SKM-1 (cell line): ENCODE measurements around the gene PPRC1.

Experiments
- DNase-seq: peaks from one replicate; lab custom pipeline; 2025; ENCODE audit not compliant: unreplicated experiment; lab: John Stamatoyannopoulos, UW

The PPRC1 gene, protein sequence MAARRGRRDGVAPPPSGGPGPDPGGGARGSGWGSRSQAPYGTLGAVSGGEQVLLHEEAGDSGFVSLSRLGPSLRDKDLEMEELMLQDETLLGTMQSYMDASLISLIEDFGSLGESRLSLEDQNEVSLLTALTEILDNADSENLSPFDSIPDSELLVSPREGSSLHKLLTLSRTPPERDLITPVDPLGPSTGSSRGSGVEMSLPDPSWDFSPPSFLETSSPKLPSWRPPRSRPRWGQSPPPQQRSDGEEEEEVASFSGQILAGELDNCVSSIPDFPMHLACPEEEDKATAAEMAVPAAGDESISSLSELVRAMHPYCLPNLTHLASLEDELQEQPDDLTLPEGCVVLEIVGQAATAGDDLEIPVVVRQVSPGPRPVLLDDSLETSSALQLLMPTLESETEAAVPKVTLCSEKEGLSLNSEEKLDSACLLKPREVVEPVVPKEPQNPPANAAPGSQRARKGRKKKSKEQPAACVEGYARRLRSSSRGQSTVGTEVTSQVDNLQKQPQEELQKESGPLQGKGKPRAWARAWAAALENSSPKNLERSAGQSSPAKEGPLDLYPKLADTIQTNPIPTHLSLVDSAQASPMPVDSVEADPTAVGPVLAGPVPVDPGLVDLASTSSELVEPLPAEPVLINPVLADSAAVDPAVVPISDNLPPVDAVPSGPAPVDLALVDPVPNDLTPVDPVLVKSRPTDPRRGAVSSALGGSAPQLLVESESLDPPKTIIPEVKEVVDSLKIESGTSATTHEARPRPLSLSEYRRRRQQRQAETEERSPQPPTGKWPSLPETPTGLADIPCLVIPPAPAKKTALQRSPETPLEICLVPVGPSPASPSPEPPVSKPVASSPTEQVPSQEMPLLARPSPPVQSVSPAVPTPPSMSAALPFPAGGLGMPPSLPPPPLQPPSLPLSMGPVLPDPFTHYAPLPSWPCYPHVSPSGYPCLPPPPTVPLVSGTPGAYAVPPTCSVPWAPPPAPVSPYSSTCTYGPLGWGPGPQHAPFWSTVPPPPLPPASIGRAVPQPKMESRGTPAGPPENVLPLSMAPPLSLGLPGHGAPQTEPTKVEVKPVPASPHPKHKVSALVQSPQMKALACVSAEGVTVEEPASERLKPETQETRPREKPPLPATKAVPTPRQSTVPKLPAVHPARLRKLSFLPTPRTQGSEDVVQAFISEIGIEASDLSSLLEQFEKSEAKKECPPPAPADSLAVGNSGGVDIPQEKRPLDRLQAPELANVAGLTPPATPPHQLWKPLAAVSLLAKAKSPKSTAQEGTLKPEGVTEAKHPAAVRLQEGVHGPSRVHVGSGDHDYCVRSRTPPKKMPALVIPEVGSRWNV (N-terminal part only)

DNA sequence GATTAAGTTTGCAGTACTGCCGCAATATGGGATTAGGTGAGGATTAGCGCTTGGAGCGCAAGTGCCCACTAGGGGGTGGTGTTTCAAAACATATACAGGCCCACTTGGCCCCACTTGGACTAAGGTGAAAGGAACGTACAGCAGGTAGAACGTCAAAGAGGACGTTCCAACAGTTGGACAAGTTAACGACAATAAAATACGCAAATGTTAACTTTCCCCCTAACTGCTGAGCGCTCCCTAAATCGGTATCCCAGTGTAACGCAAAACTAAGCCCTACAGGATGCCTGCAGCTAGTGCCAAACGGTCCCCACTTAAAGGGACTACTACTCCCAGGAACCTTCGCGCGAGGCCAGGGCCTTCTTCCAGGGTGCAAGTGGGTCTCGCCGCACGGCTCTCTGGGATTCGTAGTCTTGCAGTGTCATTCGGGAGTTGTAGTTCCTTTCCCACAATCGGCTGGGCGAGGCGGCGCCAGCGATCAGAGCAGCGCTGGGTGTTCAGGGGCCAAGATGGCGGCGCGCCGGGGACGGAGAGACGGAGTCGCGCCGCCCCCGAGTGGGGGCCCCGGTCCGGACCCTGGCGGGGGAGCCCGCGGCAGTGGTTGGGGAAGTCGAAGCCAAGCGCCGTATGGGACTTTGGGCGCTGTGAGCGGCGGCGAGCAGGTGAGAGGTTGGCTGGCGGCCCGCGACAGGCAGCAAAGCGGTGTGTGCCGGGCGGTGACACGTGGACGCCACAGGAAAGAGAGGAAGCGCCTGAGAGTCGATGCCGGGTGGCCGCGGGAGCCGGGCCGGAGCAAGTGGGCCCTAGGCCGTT is at the start of gene PPRC1:
PPRC1 (plus strand) TSS at position 478 of the 810 bp plus-strand sequence; CDS start at position 507, 29 bp downstream.
- peak; percentile 98 for DNase-seq

DNA sequence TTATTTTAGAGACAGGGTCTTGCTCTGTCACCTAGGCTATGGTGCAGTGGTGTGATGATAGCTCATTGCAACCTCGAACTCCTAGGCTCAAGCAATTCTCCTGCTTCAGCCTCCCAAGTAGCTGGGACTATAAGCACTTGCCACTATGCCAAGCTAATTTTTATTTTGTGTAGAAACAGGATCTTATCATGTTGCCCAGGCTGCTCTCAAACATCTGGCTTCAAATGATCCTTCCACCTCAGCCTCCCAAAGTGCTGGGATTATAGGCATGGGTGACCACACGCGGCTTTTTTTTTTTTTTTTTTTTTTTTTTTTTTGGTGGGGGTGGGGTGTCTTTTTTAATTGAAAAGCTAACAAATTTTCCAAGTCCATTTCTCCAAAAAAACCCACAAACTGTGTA is 49.3 kb upstream of the PPRC1 start:
- DNase-seq: no peak

DNA sequence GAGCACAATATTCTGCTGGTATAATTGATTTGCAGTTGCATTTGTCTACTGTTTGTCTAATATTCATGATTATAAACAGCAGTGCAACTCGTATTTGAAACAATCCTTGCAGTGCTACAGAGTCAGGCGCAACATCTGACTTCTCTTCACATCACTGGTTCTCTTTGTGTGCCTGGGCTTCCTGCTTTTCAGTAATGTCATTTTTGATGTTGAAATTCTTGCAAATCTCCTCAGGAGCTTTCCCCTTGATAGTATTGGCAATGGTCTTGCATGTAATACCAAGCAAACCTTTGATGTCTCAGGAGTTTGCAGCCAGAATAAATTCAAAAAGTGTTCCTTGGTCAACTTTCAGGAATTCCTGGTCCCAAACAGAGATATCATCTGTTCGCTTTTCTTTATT is 47.5 kb upstream of the PPRC1 start:
- DNase-seq: peak; percentile 23

DNA sequence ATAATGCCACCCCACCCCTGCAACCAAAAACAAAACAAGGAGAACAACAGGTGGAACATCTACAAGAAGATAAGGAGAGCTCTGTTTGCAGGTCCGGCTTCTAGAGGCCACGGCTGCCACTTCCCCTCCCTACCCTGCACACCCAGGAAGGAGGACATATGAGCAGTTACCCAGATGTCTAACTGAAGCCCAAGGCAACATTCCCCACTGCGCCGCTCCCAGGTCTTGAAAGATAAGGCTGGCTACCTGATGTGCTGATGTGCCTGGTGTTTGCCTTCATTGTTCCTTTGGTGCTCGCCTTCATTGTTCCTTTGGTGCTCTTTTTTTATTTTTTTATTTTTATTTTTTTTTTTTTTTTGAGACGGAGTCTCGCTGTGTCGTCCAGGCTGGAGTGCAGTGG is 46.6 kb upstream of the PPRC1 start:
- no peak for DNase-seq

DNA sequence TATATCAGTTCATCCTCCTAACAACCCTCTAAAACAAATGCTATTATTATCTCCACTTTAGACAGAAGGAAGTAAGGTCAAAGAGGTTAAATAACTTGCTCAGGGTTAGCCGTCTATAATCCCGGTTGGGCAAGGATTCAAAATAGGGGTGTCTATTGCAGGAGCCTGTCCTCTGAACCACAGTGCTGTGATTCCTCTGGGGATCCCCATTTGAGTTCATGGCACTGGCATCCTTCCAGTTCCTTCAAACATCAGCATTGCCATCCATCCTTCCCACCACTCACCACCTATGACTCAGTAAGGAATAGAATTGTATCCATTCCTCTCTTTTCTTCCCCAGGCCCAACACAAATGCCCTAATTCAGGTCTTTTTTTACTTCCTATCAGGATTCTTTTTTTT is 42.1 kb upstream of the PPRC1 start:
- no peak for DNase-seq

DNA sequence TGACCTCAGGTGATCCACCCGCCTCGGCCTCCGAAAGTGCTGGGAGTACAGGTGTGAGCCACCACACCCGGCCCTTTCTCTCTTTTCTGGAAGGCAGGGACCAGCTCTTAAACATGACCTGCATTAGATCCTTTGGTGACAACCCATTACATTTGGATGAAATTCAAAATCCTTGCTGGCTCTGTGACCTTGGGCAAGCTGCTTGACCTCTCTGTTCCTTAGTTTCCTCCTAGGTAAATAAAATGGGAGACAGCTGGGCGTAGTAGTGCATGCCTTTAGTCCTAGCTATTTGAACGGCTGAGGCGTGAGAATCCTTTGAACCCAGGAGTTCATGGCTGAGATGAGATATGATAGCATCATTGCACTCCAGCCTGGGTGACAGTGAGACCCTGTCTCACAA is 36.4 kb upstream of the PPRC1 start:
- DNase-seq: no peak

DNA sequence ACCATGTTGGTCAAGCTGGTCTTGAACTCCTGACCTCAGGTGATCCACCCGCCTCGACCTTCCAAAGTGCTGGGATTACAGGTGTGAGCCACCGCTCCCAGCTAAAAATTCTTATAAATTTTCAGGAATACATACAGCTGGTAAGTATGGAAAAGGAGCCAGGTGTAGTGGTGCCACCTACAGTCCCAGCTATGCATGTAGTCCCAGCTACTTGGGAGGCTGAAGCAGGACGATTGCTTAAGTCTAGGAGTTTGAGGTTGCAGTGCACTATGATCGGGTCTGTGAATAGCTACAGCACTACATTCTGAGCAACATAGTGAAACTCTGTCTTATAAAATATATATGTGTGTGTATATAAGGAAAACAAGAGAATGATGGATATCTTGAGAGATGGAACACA is 31.7 kb upstream of the PPRC1 start:
- DNase-seq: no peak

DNA sequence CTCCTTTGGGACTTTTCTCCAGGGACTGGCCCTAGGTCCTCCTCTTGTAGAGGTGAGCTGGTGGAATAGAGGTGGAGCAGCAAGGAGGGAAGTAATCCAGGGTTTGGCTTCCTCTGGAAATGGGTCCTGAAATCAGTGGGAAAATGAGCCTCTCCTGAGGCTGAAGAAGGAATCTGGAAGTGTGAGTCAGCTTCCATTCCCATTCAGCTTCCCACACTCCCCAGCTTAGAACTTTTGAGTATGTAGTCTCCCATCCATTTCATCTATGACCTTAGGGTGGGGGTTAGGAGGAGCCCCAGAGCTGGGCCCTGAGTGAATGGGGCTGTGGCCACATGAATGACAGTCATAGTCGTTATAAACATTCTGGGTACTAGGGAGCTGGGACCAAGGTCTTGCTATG is 30.4 kb upstream of the PPRC1 start:
- no peak for DNase-seq

DNA sequence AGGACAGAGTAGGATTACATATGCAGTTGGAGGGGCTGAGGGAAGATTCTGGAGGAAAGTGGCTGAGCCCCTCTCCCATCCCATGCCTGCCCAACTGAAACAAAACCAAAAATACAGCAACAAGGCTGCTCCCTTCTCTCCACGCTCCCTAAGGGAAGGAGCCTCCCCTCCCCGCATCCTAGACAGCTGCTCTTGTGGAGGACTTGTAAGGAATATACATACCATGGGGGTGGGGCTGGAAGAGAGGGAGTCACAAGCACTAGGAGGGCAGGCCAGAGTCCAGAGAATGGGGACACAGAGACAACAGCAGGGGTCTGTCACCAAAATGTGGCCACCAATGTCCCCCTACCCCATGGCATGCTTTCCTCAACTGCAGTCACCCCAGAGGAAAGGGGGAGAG is 25.8 kb upstream of the PPRC1 start:
- no peak for DNase-seq

DNA sequence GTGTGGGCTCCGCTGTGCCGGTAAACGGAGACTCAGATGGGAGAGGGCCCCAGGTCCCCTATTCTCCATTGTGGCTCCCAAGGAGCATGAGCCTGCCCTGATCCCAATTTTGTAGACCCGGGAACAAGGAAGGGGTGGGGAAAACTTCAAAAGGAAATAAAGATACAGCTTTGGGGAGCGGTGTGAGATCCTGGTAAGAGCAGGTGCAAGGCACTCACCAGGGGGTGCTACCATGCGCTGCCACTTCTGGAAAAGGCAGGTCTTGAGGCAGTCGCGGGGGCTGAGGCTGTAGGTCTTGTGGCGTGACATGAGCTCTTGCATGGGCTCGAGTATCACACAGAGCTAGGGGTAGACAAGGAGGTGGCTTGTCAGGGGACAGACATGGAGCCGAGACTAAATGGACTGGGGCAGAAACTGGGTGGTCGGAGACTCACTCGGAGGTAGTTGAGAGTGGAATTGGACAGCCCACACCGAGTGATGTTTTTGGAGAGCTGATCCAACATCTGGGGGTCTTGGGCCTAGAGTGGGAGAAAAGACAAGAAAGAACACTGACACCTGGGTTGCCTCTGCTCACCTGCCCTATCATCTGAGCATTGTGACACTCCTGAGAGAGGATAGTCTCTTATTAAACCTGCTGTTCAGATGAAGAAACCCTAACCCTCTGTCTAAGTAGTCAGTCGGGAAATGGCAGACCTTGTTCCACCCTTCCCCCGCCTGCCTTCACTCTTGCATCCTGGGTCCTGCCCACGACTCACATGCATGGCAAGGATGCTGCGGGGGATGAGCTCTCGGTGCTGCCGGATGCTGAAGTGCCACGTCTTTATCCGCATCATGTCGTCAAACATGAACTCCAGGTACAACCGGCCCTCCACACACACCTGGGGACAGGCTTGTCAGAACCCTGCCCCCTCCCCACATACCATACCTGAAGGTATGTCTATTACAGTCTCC is 23.4 kb upstream of the PPRC1 start:
- DNase-seq: no peak

DNA sequence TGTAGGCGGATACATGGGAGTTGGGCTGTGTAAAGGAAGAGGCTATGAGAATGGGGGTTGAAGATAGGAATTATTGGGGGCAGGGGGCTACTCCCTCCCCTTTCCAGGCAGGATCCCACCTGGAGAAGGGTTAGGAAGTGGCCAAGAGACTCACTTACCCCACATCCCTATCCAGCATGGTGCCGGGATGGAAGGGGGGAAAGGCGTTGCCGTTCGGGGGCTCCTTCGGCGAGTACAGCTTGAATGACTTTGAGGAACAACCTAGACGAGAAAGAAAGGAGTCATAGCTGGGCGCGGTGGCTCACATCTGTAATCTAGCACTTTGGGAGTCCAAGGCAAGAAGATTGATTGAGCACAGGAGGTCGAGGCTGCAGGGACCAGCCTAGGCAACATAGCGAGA is 21.6 kb upstream of the PPRC1 start:
- no peak for DNase-seq

DNA sequence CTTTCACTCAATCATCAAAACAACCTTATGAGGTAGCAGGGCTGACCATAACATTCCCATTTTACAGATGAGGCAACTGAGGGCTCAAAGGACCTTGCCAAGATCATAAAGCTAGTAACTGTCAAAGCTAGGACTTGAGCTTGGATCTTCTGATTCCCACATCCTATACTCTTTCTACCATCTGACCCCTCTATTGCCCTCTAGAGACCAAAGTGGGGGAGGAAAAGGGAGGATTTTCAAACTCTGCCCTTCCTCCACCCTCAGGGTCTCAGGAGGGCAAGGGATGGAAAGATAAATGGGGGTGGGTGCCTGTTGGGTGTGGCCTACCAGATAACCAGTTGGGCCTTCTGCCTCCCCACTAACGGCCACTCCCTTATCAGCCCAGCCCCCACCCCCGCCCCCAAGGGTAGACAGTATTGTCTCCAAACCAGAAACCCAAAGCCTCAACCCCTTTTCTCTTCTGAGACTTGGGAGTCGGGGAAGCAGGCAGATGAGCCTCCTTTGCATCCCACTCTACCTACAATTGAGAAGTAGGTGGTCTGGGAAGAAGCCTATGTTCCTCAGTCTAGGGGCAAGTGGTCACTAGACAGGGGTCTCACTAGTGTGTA is 20.5 kb upstream of the PPRC1 start:
- no peak for DNase-seq

DNA sequence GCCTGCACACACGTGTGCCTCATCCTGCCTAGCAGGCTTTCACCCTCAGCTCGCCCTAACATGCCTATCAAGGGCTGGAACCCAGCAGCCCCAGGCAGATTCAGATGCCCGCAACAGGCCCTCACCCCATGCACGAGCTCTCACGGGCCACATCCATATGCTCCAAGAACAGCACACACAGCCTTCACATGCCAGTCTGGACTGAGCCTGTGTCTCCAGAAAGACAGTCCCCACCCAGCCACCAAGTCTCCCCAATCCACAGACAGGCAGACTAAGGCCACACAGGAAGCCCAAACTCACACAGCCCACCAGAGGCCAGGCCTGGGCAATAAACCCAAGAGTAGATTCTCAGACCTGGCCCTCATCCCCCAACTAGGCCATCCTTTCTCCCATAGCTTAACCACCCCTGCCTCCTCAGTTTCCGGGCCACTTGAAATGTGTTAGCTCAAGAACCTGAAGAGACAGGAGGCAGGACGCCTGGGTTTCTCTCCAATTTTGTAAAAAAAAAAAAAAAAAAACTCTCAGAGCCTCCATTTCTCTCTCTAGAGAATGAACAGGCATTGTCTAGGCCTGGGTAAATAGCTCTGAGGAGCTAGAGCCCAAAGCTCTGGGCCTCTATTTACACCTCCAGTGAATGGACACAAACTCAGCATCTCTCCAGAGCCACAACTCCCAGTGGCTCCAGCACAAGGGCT is 19.4 kb upstream of the PPRC1 start:
- no peak for DNase-seq

DNA sequence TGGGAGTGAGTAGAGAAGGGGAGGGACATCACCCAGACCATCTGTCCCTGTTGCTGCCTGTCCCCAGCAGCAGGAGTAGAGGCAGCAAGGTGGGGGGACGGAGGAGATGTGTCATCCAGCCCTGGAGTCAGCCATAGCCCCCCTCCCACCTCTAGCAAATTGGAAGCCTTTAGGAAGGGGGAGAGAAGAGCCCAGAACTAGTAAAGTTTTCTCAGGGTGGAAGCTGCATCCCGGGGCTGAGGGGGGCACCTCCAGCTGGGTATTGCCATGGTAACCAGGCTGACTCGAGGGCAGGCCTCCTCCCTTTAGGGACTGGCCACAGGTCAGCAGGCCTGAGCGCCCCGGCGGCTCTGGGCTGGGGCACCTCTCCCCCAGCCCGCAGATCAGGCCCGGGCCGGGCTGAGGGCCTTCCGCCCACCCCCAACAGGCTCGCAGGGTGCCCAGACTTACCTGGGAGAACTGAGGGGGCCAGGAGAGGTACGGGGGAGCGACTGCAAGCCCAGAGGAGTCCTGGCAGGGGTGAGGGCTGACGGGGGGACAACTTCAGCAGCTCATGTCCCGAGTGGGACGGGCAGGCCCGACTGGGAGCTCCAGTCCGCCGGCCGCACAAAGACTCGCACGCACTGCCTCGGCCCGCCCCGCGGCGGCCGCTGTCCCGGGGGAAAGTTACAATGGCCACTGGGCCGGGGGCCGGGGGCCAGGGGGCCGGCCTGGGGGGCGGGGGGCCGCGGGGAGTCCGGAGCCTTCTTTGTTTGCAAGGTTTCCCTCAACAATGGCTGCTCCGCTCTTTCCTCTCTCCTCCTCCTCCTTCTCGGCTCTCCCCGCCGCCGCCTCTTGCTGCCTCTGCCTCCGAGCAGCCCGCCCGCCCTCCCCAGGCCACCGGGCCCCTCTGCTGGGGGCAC is 18.6 kb upstream of the PPRC1 start:
- DNase-seq: no peak

DNA sequence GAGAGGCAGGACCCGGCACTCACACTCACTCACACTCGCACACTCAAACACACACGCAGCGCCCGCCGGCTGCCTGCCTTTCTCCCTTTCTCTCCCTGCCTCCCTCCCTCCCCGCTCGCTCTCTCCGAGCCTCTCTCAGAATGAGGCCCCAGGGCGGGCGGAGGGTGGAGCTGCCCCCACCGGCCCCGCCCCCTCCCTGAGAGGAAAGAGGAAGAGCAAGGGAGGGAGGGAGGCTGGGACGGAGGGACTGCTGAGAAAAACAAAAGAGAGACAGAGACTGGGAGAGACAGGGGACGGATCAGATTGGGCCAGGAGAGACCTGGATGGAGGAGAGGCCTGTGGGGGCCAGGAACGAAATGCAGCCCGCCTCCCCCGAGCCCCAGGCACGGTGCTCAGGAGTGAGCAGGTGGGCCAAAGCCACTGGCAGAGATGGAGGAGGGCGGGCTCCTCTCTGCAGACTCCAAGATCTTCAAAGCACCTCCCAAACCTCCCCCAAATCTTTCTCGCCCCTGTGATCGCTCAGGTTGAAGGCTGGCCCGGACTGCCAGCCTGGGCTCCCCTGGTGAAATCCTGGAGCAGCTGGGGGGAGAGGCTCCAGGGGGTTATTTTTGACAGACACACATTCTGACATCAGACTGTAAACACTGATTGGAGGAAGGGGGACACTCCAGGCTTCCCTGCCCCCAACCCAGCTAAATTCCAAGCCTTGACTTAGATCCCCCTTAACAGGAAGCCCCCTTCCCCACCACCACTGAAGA is 17.8 kb upstream of the PPRC1 start:
- DNase-seq: peak; percentile 81

DNA sequence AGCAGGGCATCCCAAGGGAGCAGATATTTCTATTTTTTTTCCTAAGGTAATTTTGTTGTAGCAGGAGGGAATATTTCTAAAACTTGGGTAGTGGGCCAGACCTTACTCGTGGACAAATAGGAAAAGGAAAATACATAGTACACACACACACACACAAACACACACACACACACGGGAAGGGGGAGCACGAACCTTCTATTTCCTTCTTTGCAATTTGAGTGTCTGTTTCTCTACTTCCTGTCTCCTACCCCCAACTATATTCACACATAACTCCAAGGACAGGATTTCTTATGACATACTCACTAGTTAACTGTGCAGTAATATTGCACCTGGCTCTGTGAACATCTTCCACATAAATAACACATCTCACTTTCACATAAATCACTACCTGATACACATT is 17.1 kb upstream of the PPRC1 start:
- no peak for DNase-seq

DNA sequence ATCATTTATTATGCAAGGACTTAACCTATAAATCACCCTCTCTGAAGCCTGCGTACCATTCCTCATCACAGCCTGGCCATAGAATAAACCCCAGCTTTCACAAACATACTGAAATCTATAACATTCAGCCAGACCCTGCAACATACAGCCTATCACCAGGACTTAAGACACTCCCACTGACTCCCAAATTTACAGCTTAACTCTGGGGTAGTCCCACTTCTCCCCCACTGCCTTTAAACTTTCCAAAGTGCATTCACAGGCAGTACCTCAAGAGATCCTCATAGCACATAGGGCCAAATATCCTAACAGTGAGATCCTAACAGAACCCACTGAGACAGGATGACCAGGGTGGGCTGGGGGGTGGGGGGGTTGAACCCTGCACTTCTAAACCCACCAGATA is 16.2 kb upstream of the PPRC1 start:
- DNase-seq: no peak
